Mesothelial cell of epicardium (in vitro differentiated cells): Measurements from ENCODE around the gene CRHR2. TPM values are rescaled to one million over a fixed set of nuclear protein-coding genes. Genes with fewer than 3 reads are reported as not detected.

Experiments used
- DNase-seq, 2 experiments: peaks; one replicate each; pipeline ENCODE4 v3.0.0; 2021; ENCODE audit warnings: low spot score in 2 of 2; ENCODE audit not compliant: unreplicated experiment in 2 of 2
- H3K27ac Mint-ChIP-seq: 2 replicates; pipeline ENCODE4 v1.8.0; 2021; ENCODE audit warnings: mixed read lengths
- H3K27me3 Mint-ChIP-seq: 2 replicates; pipeline ENCODE4 v1.8.0; 2021; ENCODE audit warnings: low read depth, mixed read lengths
- H3K36me3 Mint-ChIP-seq: 2 replicates; pipeline ENCODE4 v1.8.0; 2021; ENCODE audit warnings: mixed read lengths
- H3K4me1 Mint-ChIP-seq: 2 replicates; pipeline ENCODE4 v1.8.0; 2021; ENCODE audit warnings: mixed read lengths
- H3K4me3 Mint-ChIP-seq: 2 replicates; pipeline ENCODE4 v1.8.0; 2021; ENCODE audit warnings: mild to moderate bottlenecking, moderate library complexity, mixed read lengths
- H3K9me3 Mint-ChIP-seq: 2 replicates; pipeline ENCODE4 v1.8.0; 2021; ENCODE audit warnings: mixed read lengths
- CTCF ChIP-seq: fragments of 200-600 bp; sonication (generic); IDR thresholded peaks from one replicate; pipeline ENCODE4 v1.5.0; 2021; ENCODE audit warnings: antibody characterized with exemption; ENCODE audit not compliant: unreplicated experiment
- total RNA-seq: library from RNA; stranded (reverse); gene quantifications from 3 replicates; pipeline ENCODE4 v1.2.1, GENCODE V29; 2021

CRHR2 gene
- total RNA-seq, 1 donor from 2014 or later = not detected

- no peak for DNase-seq
- no peaks in the 10 kb centered on the region for H3K36me3 Mint-ChIP-seq
- H3K4me3 Mint-ChIP-seq = no peak overlapping the region
- H3K9me3 Mint-ChIP-seq = no peaks in the 10 kb centered on the region
- no peak overlapping the region for H3K27ac Mint-ChIP-seq
- peaks cover 23% of the 10 kb centered on the region for H3K27me3 Mint-ChIP-seq
- H3K4me1 Mint-ChIP-seq = no peaks in the 10 kb centered on the region
- no peak for TF ChIP-seq CTCF
Measured at GRCh38 chr7:30694218-30694745, 12.0 kb upstream of the CRHR2 start.

- Mint-ChIP-seq H3K36me3 (no peaks in the 10 kb centered on the region), H3K9me3 (no peaks in the 10 kb centered on the region), H3K4me3 (no peak overlapping the region), H3K4me1 (no peaks in the 10 kb centered on the region), H3K27ac (no peak overlapping the region), H3K27me3 (peaks cover 23% of the 10 kb centered on the region)
- TF ChIP-seq CTCF = no peak
- DNase-seq = no peak
Measured at GRCh38 chr7:30692882-30693281, 10.6 kb upstream of the CRHR2 start.

GRCh38 chr7:30692438-30692837 is 10.2 kb upstream of the CRHR2 start:
- H3K36me3 Mint-ChIP-seq = no peaks in the 10 kb centered on the region
- TF ChIP-seq CTCF = no peak
- no peak for DNase-seq
- no peaks in the 10 kb centered on the region for H3K9me3 Mint-ChIP-seq
- H3K4me3 Mint-ChIP-seq = no peak overlapping the region
- H3K27me3 Mint-ChIP-seq = peaks cover 23% of the 10 kb centered on the region
- no peak overlapping the region for H3K27ac Mint-ChIP-seq
- no peaks in the 10 kb centered on the region for H3K4me1 Mint-ChIP-seq

- Mint-ChIP-seq H3K27me3 (peaks cover 33% of the 10 kb centered on the region), H3K4me1 (no peaks in the 10 kb centered on the region), H3K4me3 (no peak overlapping the region), H3K9me3 (no peaks in the 10 kb centered on the region), H3K27ac (no peak overlapping the region), H3K36me3 (no peaks in the 10 kb centered on the region)
- TF ChIP-seq CTCF = no peak
- no peak for DNase-seq
Measured at GRCh38 chr7:30690011-30690410, 7.8 kb upstream of the CRHR2 start.

- H3K9me3 Mint-ChIP-seq = no peaks in the 10 kb centered on the region
- DNase-seq = no peak
- peaks cover 44% of the 10 kb centered on the region for H3K27me3 Mint-ChIP-seq
- no peaks in the 10 kb centered on the region for H3K4me1 Mint-ChIP-seq
- H3K36me3 Mint-ChIP-seq = no peaks in the 10 kb centered on the region
- no peak for TF ChIP-seq CTCF
- no peak overlapping the region for H3K27ac Mint-ChIP-seq
- no peak overlapping the region for H3K4me3 Mint-ChIP-seq
Measured at GRCh38 chr7:30688718-30689221, 6.5 kb upstream of the CRHR2 start.

- peaks cover 52% of the 10 kb centered on the region for H3K27me3 Mint-ChIP-seq
- no peak for TF ChIP-seq CTCF
- H3K4me1 Mint-ChIP-seq = peaks cover 3% of the 10 kb centered on the region
- H3K36me3 Mint-ChIP-seq = no peaks in the 10 kb centered on the region
- no peak overlapping the region for H3K4me3 Mint-ChIP-seq
- H3K27ac Mint-ChIP-seq = no peak overlapping the region
- no peak for DNase-seq
- no peaks in the 10 kb centered on the region for H3K9me3 Mint-ChIP-seq
Measured at GRCh38 chr7:30687604-30688003, 5.3 kb upstream of the CRHR2 start.
